Activated CD4-positive, alpha-beta T cell treated with anti-CD3 and anti-CD28 coated beads, Interleukin-2, amount 10 ng/mL, durations not matched to agents 24 days and 14 days (primary cell): Measurements from ENCODE around the gene RYR3. TPM values are rescaled to one million over a fixed set of nuclear protein-coding genes. Genes with fewer than 3 reads are reported as not detected.

Source experiments
- DNase-seq: peaks from one replicate; pipeline ENCODE4 v3.0.0; 2022
- H3K27ac Mint-ChIP-seq: one replicate; pipeline ENCODE4 v1.8.0; 2022; ENCODE audit warnings: mild to moderate bottlenecking, mixed read lengths
- H3K27me3 Mint-ChIP-seq: one replicate; pipeline ENCODE4 v1.8.0; 2022; ENCODE audit warnings: mixed read lengths
- H3K36me3 Mint-ChIP-seq: one replicate; pipeline ENCODE4 v1.8.0; 2022; ENCODE audit warnings: low read depth, mild to moderate bottlenecking, mixed read lengths
- H3K4me1 Mint-ChIP-seq: one replicate; pipeline ENCODE4 v1.8.0; 2021; ENCODE audit warnings: mixed read lengths
- H3K4me3 Mint-ChIP-seq: one replicate; pipeline ENCODE4 v1.8.0; 2022; ENCODE audit warnings: mild to moderate bottlenecking, moderate library complexity, mixed read lengths
- H3K9me3 Mint-ChIP-seq: one replicate; pipeline ENCODE4 v1.8.0; 2021; ENCODE audit warnings: mixed read lengths
- intact Hi-C: fragments of 100-400 bp; cut with micrococcal nuclease; formaldehyde crosslinking; loops from one replicate; pipeline ENCODE4 v1.15.1; 2023
- total RNA-seq: library from RNA; stranded (reverse); gene quantifications from 2 replicates; pipeline ENCODE4 v1.2.3, GENCODE V29; 2022

RYR3 gene
- total RNA-seq, result not detected in 2 replicates

DNA sequence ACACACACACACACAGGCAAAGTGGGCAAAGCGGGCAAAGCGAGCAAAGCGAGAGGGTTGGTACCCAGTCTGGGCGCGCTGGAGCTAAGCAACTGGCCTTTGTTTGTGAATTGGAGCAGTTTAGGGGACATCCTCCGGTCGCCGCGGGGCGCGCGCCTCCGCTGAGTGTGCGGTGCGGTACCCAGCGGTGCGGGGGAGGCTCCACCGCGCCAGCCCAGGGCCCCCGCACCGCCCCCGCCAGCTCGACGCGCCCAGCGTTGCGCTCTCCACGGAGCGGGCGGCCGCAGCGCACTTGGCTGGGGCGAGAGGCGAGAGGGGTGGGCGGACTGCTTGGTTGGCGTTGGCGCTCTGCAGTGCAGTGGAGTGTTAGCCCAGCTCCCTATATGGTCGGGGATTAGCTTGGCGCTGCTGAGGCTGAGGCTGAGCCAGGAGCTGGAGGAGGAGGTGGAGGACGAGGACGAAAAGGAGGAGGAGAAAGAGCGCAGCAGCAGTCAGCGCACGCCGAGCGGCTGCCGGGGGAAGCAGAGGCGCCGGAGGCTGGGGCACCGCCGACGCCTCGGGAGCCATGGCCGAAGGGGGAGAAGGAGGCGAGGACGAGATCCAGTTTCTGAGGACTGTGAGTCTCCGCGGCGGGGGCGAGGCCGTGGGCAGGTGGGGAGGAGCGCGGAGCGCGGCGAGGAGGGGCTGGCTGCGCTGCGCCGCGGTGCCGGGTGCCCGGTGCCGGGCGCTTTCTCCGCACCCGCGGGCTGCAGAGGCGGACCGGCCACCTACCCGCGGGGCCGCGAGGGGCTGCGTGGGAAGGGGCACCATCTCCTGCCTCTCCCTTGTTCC lies at the start of gene RYR3:
Gene RYR3, plus strand, starts transcription at position 487 of the 831 bp plus-strand sequence. Its CDS starts 79 bp downstream, at position 566.
- no peak for DNase-seq
- intact Hi-C loops, result no loop called here

DNA sequence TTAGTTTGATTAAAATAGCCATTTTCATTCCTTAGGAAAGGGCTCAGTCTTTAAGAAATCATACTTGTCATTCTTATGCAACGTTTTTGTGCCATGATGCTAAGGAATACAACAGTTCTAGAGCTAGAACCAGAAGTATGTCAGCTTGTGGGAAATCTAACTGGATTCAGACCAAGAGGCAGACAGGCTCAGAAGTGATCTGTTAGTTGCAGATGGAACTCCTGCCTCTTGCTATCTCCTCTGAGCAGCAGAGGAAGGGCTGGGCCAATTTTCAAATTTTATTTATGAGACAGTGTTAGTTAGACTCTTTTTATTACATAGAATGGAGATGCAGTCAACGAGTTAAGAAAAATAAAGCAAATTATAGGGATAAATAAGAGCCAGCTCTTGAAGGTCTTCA lies 48.5 kb upstream of the RYR3 start:
- Mint-ChIP-seq H3K4me1 (no peaks in the 10 kb centered on the region), H3K4me3 (no peak overlapping the region), H3K27me3 (peaks cover 7% of the 10 kb centered on the region), H3K36me3 (no peaks in the 10 kb centered on the region), H3K9me3 (no peaks in the 10 kb centered on the region), H3K27ac (no peak overlapping the region)
- intact Hi-C loops, result no loop called here
- DNase-seq, result no peak

More for the DNA sequence above, at the start of gene RYR3:
- H3K36me3 Mint-ChIP-seq, result no peaks in the 10 kb centered on the region
- peaks cover 3% of the 10 kb centered on the region for H3K4me1 Mint-ChIP-seq
- no peak within 1 kb of the TSS for H3K27ac Mint-ChIP-seq
- peaks cover 39% of the 10 kb centered on the region for H3K27me3 Mint-ChIP-seq
- H3K9me3 Mint-ChIP-seq, result no peaks in the 10 kb centered on the region
- no peak within 1 kb of the TSS for H3K4me3 Mint-ChIP-seq

DNA sequence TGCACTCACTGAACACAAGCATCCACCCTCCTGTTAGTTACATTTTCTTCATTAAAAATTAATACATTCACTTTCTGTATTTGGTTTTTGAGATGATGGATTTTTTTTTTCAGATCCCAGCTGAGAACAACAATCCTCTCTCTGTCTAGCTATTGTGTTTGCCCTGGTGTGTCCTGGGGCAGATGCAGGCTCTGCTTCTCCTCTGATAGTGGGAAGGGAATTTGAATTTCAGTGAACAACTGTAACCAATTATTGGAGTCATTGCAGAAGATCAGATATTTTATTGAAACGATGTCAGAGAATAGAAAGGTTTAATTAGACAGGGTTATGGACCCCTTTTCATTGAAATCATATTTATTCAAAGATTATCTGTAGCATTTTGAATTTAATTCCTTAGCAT lies 33.1 kb upstream of the RYR3 start:
- Mint-ChIP-seq H3K4me1 (no peaks in the 10 kb centered on the region), H3K9me3 (no peaks in the 10 kb centered on the region), H3K36me3 (no peaks in the 10 kb centered on the region), H3K27ac (no peak overlapping the region), H3K4me3 (no peak overlapping the region), H3K27me3 (peaks cover 9% of the 10 kb centered on the region)
- DNase-seq, result no peak
- intact Hi-C loops, result no loop called here

DNA sequence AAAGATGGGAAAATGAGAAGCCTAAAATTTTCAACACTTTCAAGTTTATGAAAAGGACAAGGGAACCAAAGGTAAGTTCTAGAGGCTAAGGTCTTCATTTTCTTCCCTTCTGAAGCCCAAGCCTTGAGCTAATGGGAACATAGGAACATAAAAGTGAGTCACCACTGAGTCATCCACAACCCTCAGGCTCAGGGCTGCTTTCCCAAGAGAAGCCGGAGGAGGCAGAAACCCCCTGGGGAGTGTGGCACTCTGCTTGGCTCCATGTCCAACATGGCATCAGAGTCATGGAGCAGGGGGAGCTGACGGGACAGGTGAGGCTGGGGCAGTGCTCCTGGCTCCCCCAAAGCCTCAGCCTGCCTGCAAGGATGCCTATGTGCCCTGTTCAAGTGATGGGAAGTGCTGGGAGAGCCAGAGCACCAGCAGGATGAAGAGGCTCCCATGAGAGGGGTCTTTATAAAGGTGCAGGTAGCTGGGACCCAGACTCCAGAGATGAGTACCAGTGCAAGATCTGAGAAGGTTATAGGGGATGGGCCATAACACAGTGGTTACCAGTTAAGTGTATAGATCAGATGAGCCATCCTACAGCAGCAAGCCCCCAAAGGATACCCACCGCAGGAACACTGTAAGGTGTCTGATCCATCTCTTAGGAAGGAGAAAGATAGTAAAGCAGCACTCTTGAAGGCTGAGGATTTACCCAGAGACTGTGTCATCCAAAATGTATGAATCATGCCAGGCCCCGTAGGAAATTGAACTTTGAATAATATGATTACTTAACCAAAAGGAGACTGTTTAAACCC lies 31.8 kb upstream of the RYR3 start:
- no peak overlapping the region for H3K4me3 Mint-ChIP-seq
- H3K27me3 Mint-ChIP-seq, result peaks cover 3% of the 10 kb centered on the region
- DNase-seq, result no peak
- no peaks in the 10 kb centered on the region for H3K4me1 Mint-ChIP-seq
- no peak overlapping the region for H3K27ac Mint-ChIP-seq
- no peaks in the 10 kb centered on the region for H3K9me3 Mint-ChIP-seq
- no peaks in the 10 kb centered on the region for H3K36me3 Mint-ChIP-seq
- intact Hi-C loops, result no loop called here

DNA sequence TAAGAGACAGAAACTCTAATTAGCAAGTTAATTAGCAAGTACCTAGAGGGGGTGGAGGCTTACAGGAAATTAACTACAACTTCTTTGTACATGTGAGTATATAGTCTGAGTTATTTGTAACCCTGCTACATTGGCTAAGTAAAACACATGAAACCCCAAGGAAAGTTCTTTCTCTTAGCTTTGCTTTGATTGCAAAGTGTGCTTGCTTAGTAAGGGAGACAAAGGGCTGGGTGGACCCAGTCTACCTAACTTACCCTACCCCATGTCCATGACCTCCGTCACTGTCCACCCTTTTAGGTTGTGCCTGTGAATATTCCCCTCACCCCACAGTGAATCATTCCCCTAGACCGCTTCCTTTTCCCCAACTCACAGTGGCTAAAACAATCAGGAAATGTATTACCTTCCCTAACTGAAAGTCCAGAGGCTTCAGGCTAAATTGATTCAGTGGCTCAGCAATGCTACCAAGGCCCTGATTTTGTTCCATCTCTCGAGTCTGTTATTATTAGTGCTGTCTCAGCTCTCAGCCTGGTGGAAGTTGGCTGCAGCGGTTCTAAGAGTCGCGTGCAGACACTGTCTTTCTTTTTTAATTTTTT lies 31.1 kb upstream of the RYR3 start:
- H3K4me1 Mint-ChIP-seq, result no peaks in the 10 kb centered on the region
- no peaks in the 10 kb centered on the region for H3K9me3 Mint-ChIP-seq
- H3K4me3 Mint-ChIP-seq, result no peak overlapping the region
- H3K36me3 Mint-ChIP-seq, result no peaks in the 10 kb centered on the region
- DNase-seq, result no peak
- no peak overlapping the region for H3K27ac Mint-ChIP-seq
- intact Hi-C loops, result no loop called here
- H3K27me3 Mint-ChIP-seq, result peaks cover 3% of the 10 kb centered on the region

DNA sequence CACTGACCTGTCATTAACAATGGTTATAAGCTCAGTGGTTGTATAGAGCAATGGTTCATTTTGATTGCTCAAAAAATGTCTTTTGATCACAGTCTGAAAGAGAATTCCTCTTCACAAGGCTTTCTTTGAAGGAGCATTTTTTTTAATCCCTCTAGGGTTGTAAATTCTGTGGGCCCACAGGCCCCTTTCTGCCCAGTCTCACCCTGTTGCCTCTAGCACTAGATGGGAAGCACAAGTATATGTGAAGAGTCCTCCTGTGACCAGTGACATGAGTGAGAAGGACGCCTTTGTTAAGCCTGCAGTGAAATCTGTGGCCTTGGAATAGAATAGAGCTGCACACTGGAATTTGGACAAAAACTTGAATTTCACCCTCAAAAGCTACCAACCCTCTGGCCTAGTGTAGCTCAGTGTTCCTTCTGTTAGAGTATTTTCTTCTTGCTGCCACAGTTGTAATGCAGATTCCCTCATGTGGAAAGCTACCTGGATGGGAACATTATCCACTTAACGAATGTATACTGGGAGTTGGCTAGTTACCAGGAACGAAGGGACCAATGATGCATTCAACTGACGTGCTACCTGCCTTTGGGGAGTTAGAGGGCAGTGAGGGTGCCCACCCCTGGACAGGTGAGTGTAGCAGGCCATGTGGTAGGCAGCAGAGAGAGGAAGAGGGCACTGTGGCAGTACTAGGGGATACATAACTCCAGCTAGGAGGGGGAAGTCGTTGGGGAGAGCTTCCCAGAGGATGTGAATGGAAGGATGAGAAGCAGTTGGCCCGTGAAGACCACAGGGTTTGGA lies 28.3 kb upstream of the RYR3 start:
- intact Hi-C loops, result no loop called here
- no peaks in the 10 kb centered on the region for H3K4me1 Mint-ChIP-seq
- H3K36me3 Mint-ChIP-seq, result no peaks in the 10 kb centered on the region
- no peak for DNase-seq
- no peak overlapping the region for H3K4me3 Mint-ChIP-seq
- H3K27ac Mint-ChIP-seq, result no peak overlapping the region
- peaks cover 3% of the 10 kb centered on the region for H3K27me3 Mint-ChIP-seq
- H3K9me3 Mint-ChIP-seq, result no peaks in the 10 kb centered on the region

DNA sequence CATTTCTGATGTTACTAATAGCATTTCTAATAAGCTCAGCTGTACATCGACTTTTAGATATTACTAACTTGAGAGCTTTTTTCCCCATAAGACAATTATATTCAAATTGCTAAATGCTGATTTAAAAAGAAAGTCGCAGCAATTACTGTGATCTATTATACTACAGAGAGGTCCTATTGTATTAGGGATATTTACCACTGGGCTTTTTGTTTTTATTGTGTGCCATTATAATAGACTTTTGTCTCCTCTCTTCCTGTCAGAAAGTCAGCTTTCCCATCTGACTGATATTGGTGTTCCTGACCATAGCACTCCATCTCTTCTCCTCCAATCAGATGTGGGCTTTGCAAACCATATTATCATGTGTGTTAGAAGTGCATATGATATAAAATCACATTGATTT lies 27.2 kb upstream of the RYR3 start:
- no peaks in the 10 kb centered on the region for H3K36me3 Mint-ChIP-seq
- intact Hi-C loops, result no loop called here
- no peaks in the 10 kb centered on the region for H3K27me3 Mint-ChIP-seq
- H3K4me3 Mint-ChIP-seq, result no peak overlapping the region
- H3K27ac Mint-ChIP-seq, result no peak overlapping the region
- no peaks in the 10 kb centered on the region for H3K9me3 Mint-ChIP-seq
- DNase-seq, result no peak
- H3K4me1 Mint-ChIP-seq, result no peaks in the 10 kb centered on the region

DNA sequence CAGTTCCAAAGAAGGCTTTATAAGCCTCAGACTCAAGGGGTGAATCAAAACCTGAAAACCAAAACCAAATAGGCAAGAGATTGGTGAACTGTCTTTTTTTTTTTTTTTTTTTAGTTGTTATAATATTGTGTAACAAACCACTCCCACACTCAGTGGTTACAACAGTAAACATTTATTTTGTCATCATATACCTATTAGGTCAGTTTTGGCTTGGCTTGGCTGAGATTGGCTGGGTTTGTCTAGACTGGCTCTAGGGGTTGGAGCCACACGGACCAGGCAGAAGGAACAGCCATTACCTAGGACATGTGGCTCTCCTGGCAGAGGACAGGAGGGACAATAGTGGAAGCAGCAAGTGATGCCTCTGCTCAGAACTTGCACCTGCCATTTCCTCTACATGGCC lies 26.4 kb upstream of the RYR3 start:
- Mint-ChIP-seq H3K4me3 (no peak overlapping the region), H3K36me3 (no peaks in the 10 kb centered on the region), H3K9me3 (no peaks in the 10 kb centered on the region)

DNA sequence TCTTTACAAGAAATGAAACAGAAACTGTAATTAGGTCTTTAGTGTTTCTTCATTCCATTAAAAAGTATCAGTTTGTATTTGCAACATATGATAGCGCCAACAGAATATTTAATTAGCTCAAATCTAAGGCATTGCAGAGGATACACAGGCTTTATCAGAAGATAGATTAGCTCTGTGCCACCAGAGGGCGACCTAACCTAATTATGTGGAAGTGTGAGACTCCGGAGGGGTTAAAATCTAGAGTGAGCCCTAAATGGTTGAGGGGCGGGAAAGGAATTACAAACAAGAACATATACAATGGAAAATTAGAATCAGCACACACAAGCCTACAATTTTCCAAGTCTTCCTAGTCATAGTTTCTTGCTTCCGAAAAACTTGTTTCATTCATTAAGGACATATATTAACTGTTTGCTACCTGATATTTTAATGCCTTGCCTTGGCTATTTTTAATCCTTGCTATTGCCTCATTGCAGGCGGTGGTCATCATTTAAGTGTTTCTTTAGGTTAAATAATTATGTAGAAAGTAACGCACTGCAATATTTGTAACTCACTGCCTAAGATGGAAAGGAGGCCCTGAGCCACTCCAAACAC lies 18.0 kb upstream of the RYR3 start:
- no peaks in the 10 kb centered on the region for H3K4me1 Mint-ChIP-seq

More for the DNA sequence above, 26.4 kb upstream of the RYR3 start:
- no peaks in the 10 kb centered on the region for H3K4me1 Mint-ChIP-seq
- intact Hi-C loops, result no loop called here
- no peak overlapping the region for H3K27ac Mint-ChIP-seq
- no peaks in the 10 kb centered on the region for H3K27me3 Mint-ChIP-seq
- no peak for DNase-seq

DNA sequence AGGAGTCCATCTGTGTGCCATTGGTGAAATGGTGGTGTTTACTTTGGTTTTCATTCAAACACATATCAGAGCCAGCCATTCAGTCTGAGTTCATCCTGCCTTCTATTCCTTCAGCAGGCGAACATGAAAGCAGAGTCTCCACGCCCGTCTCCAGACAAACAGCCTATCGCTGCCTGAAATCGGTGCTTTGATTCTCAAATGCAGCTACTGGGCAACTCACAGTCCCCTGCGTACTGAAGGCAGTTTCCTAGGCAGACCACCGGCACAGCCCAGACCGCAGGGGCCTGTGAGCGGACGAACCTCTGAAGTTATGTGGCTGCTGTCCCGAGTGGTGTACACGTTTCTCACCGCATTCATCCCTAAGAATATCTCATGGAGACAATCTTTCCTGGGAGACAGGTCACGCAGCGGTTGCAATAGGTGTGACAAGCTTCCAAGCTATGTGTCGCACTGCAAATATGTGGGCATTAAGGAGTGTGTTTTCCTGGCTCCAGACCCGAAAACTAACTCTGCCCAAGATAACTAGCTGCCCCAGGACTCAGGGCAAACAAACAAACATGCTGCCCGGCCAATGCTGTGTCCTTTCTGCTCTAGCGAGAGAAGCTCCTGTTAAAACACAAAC lies 16.9 kb upstream of the RYR3 start:
- intact Hi-C loops, result loop anchor here (2.0 kb wide), 1 partner anchor 407 kb away; no protein-coding TSS in a partner anchor
- H3K36me3 Mint-ChIP-seq, result no peaks in the 10 kb centered on the region

More for the DNA sequence above, 18.0 kb upstream of the RYR3 start:
- no peaks in the 10 kb centered on the region for H3K9me3 Mint-ChIP-seq
- intact Hi-C loops, result loop anchor here (2.0 kb wide), 1 partner anchor 408 kb away; no protein-coding TSS in a partner anchor
- no peak overlapping the region for H3K4me3 Mint-ChIP-seq
- no peaks in the 10 kb centered on the region for H3K36me3 Mint-ChIP-seq
- no peak overlapping the region for H3K27ac Mint-ChIP-seq
- peaks cover 2% of the 10 kb centered on the region for H3K27me3 Mint-ChIP-seq
- DNase-seq, result peak; percentile 79

DNA sequence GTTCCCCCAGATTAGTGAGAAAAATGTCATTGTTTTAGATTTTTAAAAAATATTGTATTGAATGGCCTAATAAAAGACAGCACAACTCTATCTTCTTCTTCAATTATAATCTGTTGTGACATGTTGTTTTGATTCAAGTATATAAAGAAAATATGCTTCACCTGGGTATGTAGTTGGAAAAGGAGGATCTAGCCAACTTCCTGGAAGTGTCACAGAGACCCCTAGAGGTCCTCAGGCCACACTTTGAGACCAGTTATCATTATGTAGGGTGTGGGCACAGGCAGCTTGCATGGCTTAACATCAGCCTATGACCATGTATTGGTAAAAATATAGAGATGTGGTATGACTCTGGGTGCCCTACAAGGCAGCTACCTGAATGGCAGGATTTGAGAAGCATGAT lies 14.7 kb upstream of the RYR3 start:
- peaks cover 2% of the 10 kb centered on the region for H3K27me3 Mint-ChIP-seq
- no peak overlapping the region for H3K4me3 Mint-ChIP-seq
- no peak overlapping the region for H3K27ac Mint-ChIP-seq
- no peak for DNase-seq
- intact Hi-C loops, result no loop called here
- H3K4me1 Mint-ChIP-seq, result no peaks in the 10 kb centered on the region
- H3K9me3 Mint-ChIP-seq, result no peaks in the 10 kb centered on the region
- no peaks in the 10 kb centered on the region for H3K36me3 Mint-ChIP-seq

More for the DNA sequence above, 16.9 kb upstream of the RYR3 start:
- no peak for DNase-seq
- Mint-ChIP-seq H3K27ac (no peak overlapping the region), H3K4me3 (no peak overlapping the region), H3K4me1 (no peaks in the 10 kb centered on the region), H3K27me3 (peaks cover 2% of the 10 kb centered on the region), H3K9me3 (no peaks in the 10 kb centered on the region)

DNA sequence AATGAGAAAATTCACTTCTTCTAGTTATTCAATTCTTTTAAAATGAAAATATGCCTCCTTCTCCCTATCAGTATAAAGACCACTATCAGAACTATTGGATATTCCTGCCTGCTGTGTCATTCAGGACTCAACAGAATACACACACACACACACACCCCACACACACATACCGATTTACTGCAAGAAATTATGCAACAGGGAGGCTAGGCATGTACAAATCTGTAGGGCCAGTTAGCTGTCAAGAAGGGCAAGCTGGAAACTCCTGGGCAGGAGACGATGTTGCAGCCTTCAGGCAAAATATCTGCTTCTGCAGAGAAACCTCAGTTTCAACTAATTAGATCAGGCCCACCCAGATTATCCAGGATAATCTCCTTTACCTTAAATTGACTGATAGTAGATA lies 13.9 kb upstream of the RYR3 start:
- DNase-seq, result no peak
- no peak overlapping the region for H3K27ac Mint-ChIP-seq
- no peaks in the 10 kb centered on the region for H3K4me1 Mint-ChIP-seq
- H3K4me3 Mint-ChIP-seq, result no peak overlapping the region
- H3K9me3 Mint-ChIP-seq, result no peaks in the 10 kb centered on the region
- intact Hi-C loops, result no loop called here
- H3K27me3 Mint-ChIP-seq, result peaks cover 3% of the 10 kb centered on the region
- H3K36me3 Mint-ChIP-seq, result no peaks in the 10 kb centered on the region

DNA sequence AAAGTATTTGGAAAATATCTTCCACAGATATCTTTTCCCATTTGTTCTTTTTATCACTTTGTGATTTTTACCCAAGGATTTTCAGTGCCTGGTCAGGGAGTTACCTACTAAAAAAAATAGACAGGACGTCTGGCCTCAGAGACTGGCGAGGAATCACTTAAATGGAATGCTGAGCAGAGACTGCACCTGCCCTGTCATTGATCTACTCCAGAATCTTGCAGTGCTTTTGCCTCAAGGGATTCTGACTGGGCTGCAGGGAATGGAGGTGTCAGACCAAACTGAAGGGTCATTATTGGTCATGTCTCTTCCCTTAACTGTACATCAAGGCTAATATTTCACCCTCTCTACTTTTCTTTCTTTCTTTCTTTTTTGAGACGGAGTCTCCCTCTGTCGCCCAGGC lies 12.1 kb upstream of the RYR3 start:
- H3K27me3 Mint-ChIP-seq, result peaks cover 9% of the 10 kb centered on the region
- no peaks in the 10 kb centered on the region for H3K4me1 Mint-ChIP-seq
- no peak overlapping the region for H3K4me3 Mint-ChIP-seq
- DNase-seq, result no peak
- intact Hi-C loops, result no loop called here
- no peak overlapping the region for H3K27ac Mint-ChIP-seq
- no peaks in the 10 kb centered on the region for H3K9me3 Mint-ChIP-seq
- H3K36me3 Mint-ChIP-seq, result no peaks in the 10 kb centered on the region
